PC-3 (cell line): Measurements from ENCODE around the gene WDR41. TPM values are rescaled to one million over a fixed set of nuclear protein-coding genes. Genes with fewer than 3 reads are reported as not detected.

Experiments used
- ATAC-seq: fragments of 200-7000 bp; cut with Tn5 transposase; 2 replicates; pipeline ENCODE4 v1.9.1; 2020; ENCODE audit warnings: mild to moderate bottlenecking, moderate library complexity
- BruUV-seq: library from RNA; stranded (reverse); fragments of 400-500 nt; replicated peaks from 2 replicates; lab custom pipeline; 2021; lab: Mats Ljungman, UMichigan
- CTCF ChIA-PET: fragments of 300-600 bp; sonication (Branson Sonifier 250); formaldehyde crosslinking; loops from one replicate; lab custom pipeline; 2022; ENCODE audit warnings: antibody characterized with exemption; lab: Charles Lee
- POLR2A ChIA-PET: fragments of 300-600 bp; sonication (Branson Sonifier 250); formaldehyde crosslinking; loops from one replicate; lab custom pipeline; 2022; ENCODE audit warnings: antibody characterized with exemption; ENCODE audit not compliant: unreplicated experiment; lab: Charles Lee
- DNase-seq: peaks from one replicate; pipeline ENCODE4 v3.0.0-alpha.2; 2015
- H2AFZ ChIP-seq: fragments of 300-600 bp; sonication (generic); 2 replicates; pipeline ENCODE4 v1.6.0; 2016; ENCODE audit warnings: antibody characterized with exemption, low read length
- H3F3A ChIP-seq: fragments of 300-600 bp; sonication (generic); one replicate; pipeline ENCODE4 v1.6.0; 2017; ENCODE audit warnings: antibody characterized with exemption, low read length, control low read depth, mild to moderate bottlenecking; ENCODE audit not compliant: unreplicated experiment
- H3K27ac ChIP-seq: fragments of 300-600 bp; sonication (generic); 2 replicates; pipeline ENCODE4 v1.5.1; 2016; ENCODE audit warnings: mild to moderate bottlenecking, low read length
- H3K27me3 ChIP-seq: fragments of 300-600 bp; sonication (generic); 2 replicates; pipeline ENCODE4 v1.6.1; 2016; ENCODE audit warnings: low read length, mixed read lengths
- H3K36me3 ChIP-seq: fragments of 300-600 bp; sonication (generic); 2 replicates; pipeline ENCODE4 v1.6.1; 2016; ENCODE audit warnings: low read depth, mixed run types, low read length, mixed read lengths
- H3K4me1 ChIP-seq: fragments of 300-600 bp; sonication (generic); 2 replicates; pipeline ENCODE4 v1.5.1; 2016; ENCODE audit warnings: low read length; ENCODE audit not compliant: insufficient read depth
- H3K4me2 ChIP-seq: fragments of 300-600 bp; sonication (generic); 2 replicates; pipeline ENCODE4 v1.6.0; 2016; ENCODE audit warnings: low read length
- H3K4me3 ChIP-seq: fragments of 300-600 bp; sonication (generic); 2 replicates; pipeline ENCODE4 v1.5.1; 2016; ENCODE audit warnings: mild to moderate bottlenecking, low read length, mixed read lengths
- H3K79me2 ChIP-seq: fragments of 300-600 bp; sonication (generic); 2 replicates; pipeline ENCODE4 v1.6.1; 2017; ENCODE audit warnings: low read length, mixed read lengths
- H3K9ac ChIP-seq: fragments of 300-600 bp; sonication (generic); 2 replicates; pipeline ENCODE4 v1.6.0; 2016; ENCODE audit warnings: mild to moderate bottlenecking, low read length
- H3K9me2 ChIP-seq: fragments of 300-600 bp; sonication (generic); replicated peaks from 2 replicates; pipeline ENCODE4 v1.6.1; 2016; ENCODE audit warnings: mixed run types, low read length, mixed read lengths
- H3K9me3 ChIP-seq: fragments of 300-600 bp; sonication (generic); 2 replicates; pipeline ENCODE4 v1.6.1; 2016; ENCODE audit warnings: low read length, mixed read lengths
- H4K20me1 ChIP-seq: fragments of 300-600 bp; sonication (generic); 2 replicates; pipeline ENCODE4 v1.6.1; 2016; ENCODE audit warnings: low read length, mixed read lengths
- EZH2 ChIP-seq: fragments of 300-600 bp; sonication (generic); IDR thresholded peaks from one replicate; pipeline ENCODE4 v1.6.1; 2017; ENCODE audit warnings: antibody characterized with exemption, mild to moderate bottlenecking, low read length; ENCODE audit not compliant: unreplicated experiment
- EZH2phosphoT487 ChIP-seq: fragments of 300-600 bp; sonication (generic); IDR thresholded peaks from 2 replicates; pipeline ENCODE4 v1.6.1; 2018; ENCODE audit warnings: mild to moderate bottlenecking, antibody characterized with exemption, low read length, borderline replicate concordance
- intact Hi-C: fragments of 100-400 bp; cut with micrococcal nuclease; formaldehyde crosslinking; loops from 2 replicates; pipeline ENCODE4 v1.9.0; 2023
- total RNA-seq: library from RNA; depleted of rRNA; stranded (reverse); fragments of >200 nt; gene quantifications from 2 replicates; pipeline ENCODE4 v1.2.3, GENCODE V29; 2014
- TF ChIP-seq, protein P1 (sequence below): fragments of 300-600 bp; sonication (generic); conservative IDR thresholded peaks from 2 replicates; pipeline ENCODE4 v1.5.1; 2017; ENCODE audit warnings: antibody characterized with exemption, low read depth, mild to moderate bottlenecking, low read length

WDR41 gene
- total RNA-seq, 1 experiment from 2014 or later, result 19.5 TPM

DNA sequence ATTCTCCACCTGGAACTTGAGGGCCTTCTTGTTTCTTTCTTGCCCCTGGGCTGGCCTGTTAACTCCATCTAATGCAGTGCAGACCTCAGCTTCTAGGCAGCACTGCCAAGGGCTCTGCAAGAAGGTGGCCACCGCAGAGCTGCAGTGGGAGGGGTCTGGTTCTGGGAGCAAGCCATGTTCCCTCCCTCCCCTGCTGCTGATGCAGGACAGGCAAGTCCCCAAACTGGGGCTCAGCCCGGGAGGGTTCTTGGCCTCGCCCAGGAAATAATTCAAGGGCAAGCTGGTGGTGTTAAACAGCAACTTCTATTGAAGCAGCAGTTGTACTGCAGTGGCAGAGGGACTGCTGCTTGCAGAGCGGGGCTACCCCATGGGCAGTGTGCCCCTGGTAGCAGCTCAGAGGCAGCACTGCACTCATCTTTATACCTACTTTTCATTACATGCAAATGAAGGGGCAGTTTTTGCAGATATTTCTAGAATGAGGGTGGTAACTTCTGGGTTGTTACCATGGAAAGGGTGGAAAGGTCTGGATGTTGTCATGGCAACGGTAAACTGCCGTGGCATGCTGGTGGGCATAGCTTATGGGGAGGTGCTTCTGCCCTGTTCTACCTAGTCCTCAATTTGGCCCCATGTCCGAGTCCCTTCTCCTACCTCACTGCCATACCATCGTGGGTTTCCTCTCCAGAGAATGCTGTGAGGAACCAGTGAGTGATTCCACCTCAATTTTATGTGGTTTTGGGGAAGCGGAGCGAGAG, 82.1 kb downstream of the WDR41 start:
- Histone ChIP-seq H3K27ac (no peak overlapping the region), H4K20me1 (no peaks in the 10 kb centered on the region), H3K4me3 (no peak overlapping the region), H3K36me3 (no peaks in the 10 kb centered on the region), H3K4me2 (no peak overlapping the region), H3K27me3 (no peaks in the 10 kb centered on the region), H3K9ac (no peak overlapping the region), H3F3A (no peaks in the 10 kb centered on the region), H3K9me3 (no peaks in the 10 kb centered on the region), H3K79me2 (no peaks in the 10 kb centered on the region), H3K9me2 (no peaks in the 10 kb centered on the region), H3K4me1 (no peaks in the 10 kb centered on the region), H2AFZ (no peak overlapping the region)
- POLR2A ChIA-PET, result no interaction called here
- BruUV-seq, result no TSS peak
- ATAC-seq, result no peak
- intact Hi-C loops, result no loop called here
- CTCF ChIA-PET, result no interaction called here
- no peak for DNase-seq
- no peak for TF ChIP-seq EZH2
- no peak for TF ChIP-seq EZH2phosphoT487
- TF ChIP-seq, protein P1, sequence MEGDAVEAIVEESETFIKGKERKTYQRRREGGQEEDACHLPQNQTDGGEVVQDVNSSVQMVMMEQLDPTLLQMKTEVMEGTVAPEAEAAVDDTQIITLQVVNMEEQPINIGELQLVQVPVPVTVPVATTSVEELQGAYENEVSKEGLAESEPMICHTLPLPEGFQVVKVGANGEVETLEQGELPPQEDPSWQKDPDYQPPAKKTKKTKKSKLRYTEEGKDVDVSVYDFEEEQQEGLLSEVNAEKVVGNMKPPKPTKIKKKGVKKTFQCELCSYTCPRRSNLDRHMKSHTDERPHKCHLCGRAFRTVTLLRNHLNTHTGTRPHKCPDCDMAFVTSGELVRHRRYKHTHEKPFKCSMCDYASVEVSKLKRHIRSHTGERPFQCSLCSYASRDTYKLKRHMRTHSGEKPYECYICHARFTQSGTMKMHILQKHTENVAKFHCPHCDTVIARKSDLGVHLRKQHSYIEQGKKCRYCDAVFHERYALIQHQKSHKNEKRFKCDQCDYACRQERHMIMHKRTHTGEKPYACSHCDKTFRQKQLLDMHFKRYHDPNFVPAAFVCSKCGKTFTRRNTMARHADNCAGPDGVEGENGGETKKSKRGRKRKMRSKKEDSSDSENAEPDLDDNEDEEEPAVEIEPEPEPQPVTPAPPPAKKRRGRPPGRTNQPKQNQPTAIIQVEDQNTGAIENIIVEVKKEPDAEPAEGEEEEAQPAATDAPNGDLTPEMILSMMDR, result no peak

- H2AFZ ChIP-seq, result no peak overlapping the region
- CTCF ChIA-PET, result no interaction called here
Observed at GRCh38 chr5:77407152-77407551, 85.0 kb downstream of the WDR41 start.

DNA sequence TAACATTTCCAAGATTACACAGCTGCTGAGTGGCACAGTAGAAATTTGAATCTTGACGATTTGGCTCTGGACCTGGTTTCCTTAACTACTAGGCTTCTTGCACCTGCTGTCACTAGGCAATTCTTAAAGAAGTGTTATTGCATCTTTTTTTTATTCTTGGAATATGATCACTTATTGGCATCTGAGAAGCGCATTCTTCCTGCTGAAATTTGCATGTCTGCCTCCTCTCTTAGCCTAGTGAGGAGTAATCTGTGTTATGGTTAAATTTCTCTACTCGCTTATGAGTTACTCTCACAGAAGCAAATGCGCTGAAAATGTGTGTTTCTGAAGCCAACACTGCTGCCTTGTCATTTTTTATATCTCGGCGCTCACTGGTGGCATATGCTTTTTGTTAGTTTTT, 89.3 kb downstream of the WDR41 start:
- no peaks in the 10 kb centered on the region for H4K20me1 ChIP-seq
- no TSS peak for BruUV-seq
- DNase-seq (no peak), ATAC-seq (no peak)
- CTCF ChIA-PET, result no interaction called here
- no peak overlapping the region for H3K4me3 ChIP-seq
- H3K9ac ChIP-seq, result no peak overlapping the region
- H3F3A ChIP-seq, result no peaks in the 10 kb centered on the region
- H3K9me2 ChIP-seq, result no peaks in the 10 kb centered on the region
- H3K4me1 ChIP-seq, result no peaks in the 10 kb centered on the region
- no peak overlapping the region for H3K4me2 ChIP-seq
- H3K9me3 ChIP-seq, result no peaks in the 10 kb centered on the region
- H3K79me2 ChIP-seq, result no peaks in the 10 kb centered on the region
- no peak for TF ChIP-seq EZH2phosphoT487
- TF ChIP-seq, protein P1, result no peak
- no peak for TF ChIP-seq EZH2
- no peaks in the 10 kb centered on the region for H3K27me3 ChIP-seq
- no peak overlapping the region for H2AFZ ChIP-seq
- no peaks in the 10 kb centered on the region for H3K36me3 ChIP-seq
- no peak overlapping the region for H3K27ac ChIP-seq
- intact Hi-C loops, result no loop called here
- POLR2A ChIA-PET, result no interaction called here

More at GRCh38 chr5:77407152-77407551, 85.0 kb downstream of the WDR41 start:
- Histone ChIP-seq H3K4me2 (no peak overlapping the region), H3F3A (no peaks in the 10 kb centered on the region), H4K20me1 (no peaks in the 10 kb centered on the region), H3K79me2 (no peaks in the 10 kb centered on the region), H3K9me2 (no peaks in the 10 kb centered on the region), H3K27me3 (no peaks in the 10 kb centered on the region), H3K4me1 (no peaks in the 10 kb centered on the region), H3K36me3 (no peaks in the 10 kb centered on the region), H3K9ac (no peak overlapping the region), H3K4me3 (no peak overlapping the region), H3K27ac (no peak overlapping the region), H3K9me3 (no peaks in the 10 kb centered on the region)
- POLR2A ChIA-PET, result no interaction called here
- no peak for TF ChIP-seq EZH2
- TF ChIP-seq, protein P1, result no peak
- TF ChIP-seq EZH2phosphoT487, result no peak
- BruUV-seq, result no TSS peak
- DNase-seq, result no peak
- no peak for ATAC-seq
- intact Hi-C loops, result no loop called here
